ENCODE measurements around the gene IER3.

IER3 gene

DNA sequence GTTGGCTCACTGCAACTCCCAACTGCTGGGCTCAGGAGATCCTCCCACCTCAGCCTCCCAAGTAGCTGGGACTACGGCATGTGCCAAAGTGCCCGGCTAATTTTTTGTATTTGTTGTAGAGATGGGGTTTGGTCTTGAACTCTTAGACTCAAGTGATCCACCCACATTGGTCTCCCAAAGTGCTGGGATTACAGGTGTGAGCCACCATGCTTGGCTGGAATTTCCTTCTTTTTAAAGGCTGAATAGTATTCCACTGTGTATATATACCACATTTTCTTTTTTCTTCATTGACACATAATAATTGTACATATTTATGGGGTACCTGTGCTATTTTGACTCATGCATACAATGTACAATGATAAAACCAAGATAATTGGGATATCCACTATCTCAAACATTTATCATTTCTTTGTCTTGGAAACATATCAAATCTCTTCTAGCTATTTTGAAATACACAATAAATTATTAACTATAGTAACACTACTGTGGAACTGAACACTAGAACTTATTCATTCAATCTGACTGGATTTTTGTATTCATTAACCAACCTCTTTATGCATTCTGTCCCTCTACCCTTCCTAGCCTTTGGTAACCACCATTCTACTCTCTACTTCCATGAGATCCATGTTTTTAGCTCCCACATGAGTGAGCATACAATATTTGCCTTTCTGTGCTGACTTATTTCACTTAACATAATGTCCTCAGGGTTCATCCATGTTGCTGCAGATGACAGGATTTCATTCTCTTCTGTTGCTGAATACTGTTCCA lies 35.1 kb downstream of the IER3 start:
- no peak for DNase-seq (ENCODE audit: low read depth in 2 of 2, low spot score in 1 of 2)

DNA sequence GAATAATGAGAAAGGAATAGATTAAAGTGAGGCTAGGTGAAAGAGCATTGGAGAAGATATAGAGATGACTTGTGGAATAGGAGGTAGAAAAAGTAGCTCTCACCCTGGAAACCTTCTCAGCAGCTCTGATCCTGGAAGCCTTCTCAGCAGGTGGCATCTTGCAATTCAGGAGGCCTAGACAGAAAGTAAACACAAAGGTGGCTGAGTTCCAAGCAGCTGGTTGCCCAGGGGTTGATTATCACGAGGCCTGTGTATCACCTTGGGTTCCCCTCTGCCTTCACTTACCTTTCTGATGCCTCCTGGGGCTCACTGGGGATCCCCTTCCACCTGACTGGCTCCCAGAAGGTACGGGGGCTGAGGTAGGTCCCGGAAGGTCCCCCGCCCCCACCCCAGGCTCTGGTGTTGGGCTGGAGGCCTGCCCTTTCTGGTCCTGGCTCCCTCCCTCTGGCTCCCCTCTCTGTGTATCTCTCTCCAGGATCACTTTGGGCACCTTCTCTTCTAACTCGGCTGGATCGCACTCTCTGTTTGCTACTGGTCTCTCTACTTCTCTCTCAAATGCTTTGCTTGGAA lies 37.0 kb downstream of the IER3 start:
- no peak for DNase-seq (ENCODE audit: low read depth in 2 of 2, low spot score in 1 of 2)

DNA sequence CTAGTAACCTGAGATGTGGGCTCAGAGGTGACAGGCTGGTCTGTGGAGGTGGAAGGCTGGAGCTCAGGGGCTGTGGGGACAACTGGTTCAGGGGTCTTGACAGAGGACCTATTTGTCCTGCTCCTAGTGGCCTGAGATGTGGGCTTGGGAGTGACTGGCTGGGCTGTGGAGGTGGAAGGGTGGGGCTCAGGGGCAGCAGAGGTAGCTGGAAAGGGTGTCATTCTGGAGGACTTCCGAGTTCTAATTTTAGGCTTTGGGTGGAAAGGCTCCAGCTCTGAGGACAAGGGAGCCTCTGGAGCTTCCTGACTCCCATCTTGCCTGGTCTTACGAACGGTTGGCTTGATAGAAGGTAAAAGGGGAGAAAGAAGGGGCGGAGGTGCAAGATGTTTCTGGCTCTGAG lies 38.7 kb downstream of the IER3 start:
- no peak for DNase-seq (ENCODE audit: low read depth in 2 of 2, low spot score in 1 of 2)

DNA sequence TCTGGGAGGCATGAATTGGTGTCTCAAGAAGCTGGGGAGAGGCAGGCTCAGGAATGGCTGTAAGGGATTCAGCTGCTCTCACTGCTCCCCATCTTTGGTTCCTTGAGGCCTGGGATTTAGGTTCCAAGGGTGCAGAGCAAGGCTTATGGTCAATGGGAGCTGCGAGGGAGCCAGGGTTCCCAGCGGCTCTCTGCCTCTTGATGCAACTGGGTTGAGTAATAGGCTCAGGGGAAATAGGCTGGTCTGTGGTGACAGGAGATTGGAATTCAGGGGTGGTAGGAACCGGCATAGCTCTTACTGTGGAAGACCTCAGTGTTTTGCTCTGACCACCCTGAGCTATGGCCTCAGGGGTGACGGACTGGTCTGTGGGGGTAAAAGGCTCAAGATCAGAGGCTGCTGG lies 40.5 kb downstream of the IER3 start:
- DNase-seq (ENCODE audit: low read depth in 2 of 2, low spot score in 1 of 2): no peak

DNA sequence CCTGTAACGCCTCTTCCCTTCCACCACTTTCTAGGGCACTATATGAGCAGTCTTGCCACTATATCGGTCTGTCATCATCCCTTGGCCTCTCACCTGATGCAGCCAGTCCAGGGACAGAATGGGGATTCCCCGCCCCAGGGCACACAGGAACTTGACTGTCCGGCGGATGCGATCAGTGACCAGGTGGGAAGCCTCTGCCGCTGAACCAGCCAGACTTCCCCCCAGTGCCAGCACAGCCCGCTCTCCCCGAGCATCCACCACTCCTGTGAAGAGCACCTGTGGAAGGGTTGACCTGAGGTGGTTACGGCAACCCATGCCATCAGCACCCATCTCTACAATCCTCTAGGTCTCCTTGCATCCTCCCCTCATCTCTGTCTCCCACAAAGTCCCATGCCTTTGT lies 41.3 kb downstream of the IER3 start:
- DNase-seq (ENCODE audit: low read depth in 2 of 2, low spot score in 1 of 2): no peak

DNA sequence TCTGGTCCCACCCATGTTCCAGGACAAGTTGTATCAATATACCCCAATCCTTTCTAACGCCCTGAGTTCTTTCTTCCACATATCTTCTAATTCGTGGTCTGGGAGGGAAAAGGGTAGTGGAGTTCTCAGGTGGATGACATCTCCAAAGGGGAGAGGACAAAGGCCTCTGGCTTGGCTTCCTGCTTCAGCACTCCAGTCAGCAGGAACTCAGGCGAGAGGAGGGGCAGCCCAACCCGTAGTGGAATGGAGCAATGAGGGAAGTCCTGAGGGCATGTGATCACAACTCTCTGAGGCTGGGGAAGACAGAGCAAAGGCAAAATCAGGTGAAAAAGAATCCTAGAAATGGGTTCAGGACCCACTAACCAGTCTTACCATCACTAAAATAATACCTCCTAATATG lies 44.0 kb downstream of the IER3 start:
- DNase-seq (ENCODE audit: low read depth in 2 of 2, low spot score in 1 of 2): no peak

DNA sequence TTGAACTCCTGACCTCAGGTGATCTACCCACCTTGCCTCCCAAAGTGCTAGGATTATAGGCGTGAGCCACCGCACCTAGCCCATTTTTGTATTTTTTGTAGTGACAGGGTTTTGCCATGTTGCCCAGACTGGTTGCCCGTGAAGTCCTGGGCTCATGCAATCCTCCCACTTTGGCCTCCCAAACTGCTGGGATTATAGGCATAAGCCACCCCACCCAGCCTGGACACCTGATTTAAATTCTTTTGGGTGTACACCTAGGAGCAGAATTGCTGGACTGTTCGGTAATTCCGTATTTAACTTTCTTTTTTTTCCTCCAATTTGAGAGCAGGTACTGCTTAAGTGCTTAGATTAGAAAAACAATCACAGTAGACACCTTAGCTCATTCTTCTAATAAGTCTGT lies 47.9 kb downstream of the IER3 start:
- no peak for DNase-seq (ENCODE audit: low read depth in 2 of 2, low spot score in 1 of 2)

All from stimulated activated CD8-positive, alpha-beta memory T cell treated with anti-CD3 and anti-CD28 coated beads, Interleukin-4, amount 100 ng/mL, for 1 hour (primary cell).